Neuron (in vitro differentiated cells): ENCODE results near the gene TMEM207.

Experiments
- H2AFZ ChIP-seq: one replicate; pipeline ENCODE4 v1.6.1; 2013; ENCODE audit warnings: low read depth, mild to moderate bottlenecking, inconsistent platforms, low read length, moderate library complexity
- H3K27me3 ChIP-seq: one replicate; pipeline ENCODE4 v1.6.1; 2013; ENCODE audit warnings: low read length; ENCODE audit not compliant: insufficient read depth
- H3K36me3 ChIP-seq: one replicate; pipeline ENCODE4 v1.6.1; 2013; ENCODE audit warnings: low read length; ENCODE audit not compliant: insufficient read depth
- H3K4me1 ChIP-seq: one replicate; pipeline ENCODE4 v1.6.1; 2013; ENCODE audit warnings: low read length; ENCODE audit not compliant: insufficient read depth
- H3K4me3 ChIP-seq: 2 replicates; pipeline ENCODE4 v1.5.1; 2013; ENCODE audit warnings: mild to moderate bottlenecking, low read length, moderate library complexity
- H3K9me3 ChIP-seq: one replicate; pipeline ENCODE4 v1.6.1; 2013; ENCODE audit warnings: low read length

Gene TMEM207

DNA sequence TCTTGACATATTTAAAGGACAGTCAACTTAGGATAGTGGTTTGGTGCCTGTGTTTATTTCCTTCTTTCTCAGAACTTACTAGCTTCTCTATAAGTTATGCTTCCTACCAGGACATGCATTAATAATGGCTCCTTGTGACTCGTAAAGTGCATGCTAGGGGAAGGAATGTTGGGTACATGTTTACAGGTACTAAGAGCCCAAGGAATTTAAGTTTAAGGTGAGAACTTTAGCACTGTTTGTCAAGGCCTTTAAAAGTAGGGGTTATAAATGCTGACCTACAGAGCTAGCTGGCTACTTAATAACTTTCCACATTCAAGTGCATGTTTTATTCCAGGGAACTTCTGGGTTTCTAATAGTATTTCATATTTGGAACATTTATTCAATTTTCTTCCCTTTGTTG is at the start of gene TMEM207:
TSS of gene TMEM207 (minus strand) at position 101 of the 400 bp plus-strand sequence. CDS start at position 9, 92 bp downstream.
- H3K4me3 ChIP-seq = no peak within 1 kb of the TSS
- H3K27me3 ChIP-seq = no peaks in the 10 kb centered on the region
- no peaks in the 10 kb centered on the region for H3K4me1 ChIP-seq
- H2AFZ ChIP-seq = no peak within 1 kb of the TSS
- no peaks in the 10 kb centered on the region for H3K36me3 ChIP-seq
- H3K9me3 ChIP-seq = no peaks in the 10 kb centered on the region

DNA sequence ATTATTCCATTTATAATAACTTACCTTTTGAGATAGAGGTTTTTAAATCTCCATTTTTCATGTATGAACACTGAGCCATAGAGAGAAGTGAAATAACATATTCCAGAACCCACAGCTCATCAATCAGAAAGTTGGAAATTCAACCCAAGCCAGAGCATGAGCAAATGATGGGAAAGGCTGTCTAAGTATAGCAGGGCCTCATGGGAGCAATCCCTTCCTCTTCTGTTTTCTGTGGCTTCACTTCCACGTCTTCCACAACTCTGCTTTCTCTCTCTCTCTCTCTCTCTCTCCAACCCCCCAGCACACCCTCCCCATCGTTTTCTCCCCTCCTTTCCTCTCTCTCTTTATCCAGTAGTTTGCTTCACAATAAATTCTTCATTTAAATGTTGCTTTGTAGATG is 49.4 kb upstream of the TMEM207 start:
- H2AFZ ChIP-seq = no peak overlapping the region
- H3K27me3 ChIP-seq = no peaks in the 10 kb centered on the region
- H3K36me3 ChIP-seq = no peaks in the 10 kb centered on the region
- no peak overlapping the region for H3K4me3 ChIP-seq
- H3K9me3 ChIP-seq = no peaks in the 10 kb centered on the region
- H3K4me1 ChIP-seq = peaks cover 7% of the 10 kb centered on the region

GRCh38 chr3:190498293-190498692 is 48.6 kb upstream of the TMEM207 start:
- H3K27me3 ChIP-seq = no peaks in the 10 kb centered on the region
- no peaks in the 10 kb centered on the region for H3K36me3 ChIP-seq
- no peaks in the 10 kb centered on the region for H3K9me3 ChIP-seq
- peaks cover 7% of the 10 kb centered on the region for H3K4me1 ChIP-seq
- H2AFZ ChIP-seq = no peak overlapping the region
- no peak overlapping the region for H3K4me3 ChIP-seq

DNA sequence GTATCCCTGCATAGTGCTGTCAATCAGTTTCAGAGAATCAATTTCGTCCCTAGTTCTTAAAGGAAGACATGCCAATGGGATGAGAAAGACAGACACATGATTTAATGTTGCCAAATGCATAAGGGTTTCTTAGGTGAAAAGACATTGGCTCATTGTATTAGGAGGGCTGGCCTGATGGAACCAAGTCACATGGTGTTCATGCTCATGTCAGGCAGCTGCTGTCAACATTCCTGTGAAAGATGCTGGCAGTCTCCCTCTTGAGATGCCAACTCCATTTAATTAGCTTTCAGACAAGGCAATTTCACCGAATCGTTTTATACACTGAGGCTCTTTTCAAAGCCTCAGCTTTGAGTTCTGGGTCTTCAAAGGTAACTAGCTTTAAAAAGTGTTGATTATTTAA is 48.1 kb upstream of the TMEM207 start:
- Histone ChIP-seq H2AFZ (no peak overlapping the region), H3K27me3 (no peaks in the 10 kb centered on the region), H3K4me3 (no peak overlapping the region), H3K36me3 (no peaks in the 10 kb centered on the region), H3K9me3 (no peaks in the 10 kb centered on the region), H3K4me1 (peaks cover 7% of the 10 kb centered on the region)

DNA sequence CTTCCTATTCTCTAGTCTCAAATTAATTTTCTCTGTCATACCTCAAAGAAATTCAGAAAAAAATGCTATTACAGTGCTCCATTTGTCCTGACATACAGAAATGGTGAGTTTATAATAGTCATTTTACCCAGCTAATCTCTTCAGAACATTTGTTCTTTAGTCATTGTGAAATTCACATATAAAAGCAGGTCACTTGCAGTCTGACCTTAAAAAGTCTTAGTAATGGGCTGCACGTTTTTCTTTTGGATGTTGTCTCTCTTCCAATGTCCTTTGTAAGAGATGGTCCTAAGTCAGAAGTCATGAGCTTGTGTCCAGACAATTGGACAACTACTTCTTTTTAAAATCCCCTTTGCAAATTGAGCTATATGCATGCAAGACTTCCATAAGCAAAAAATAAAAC is 47.2 kb upstream of the TMEM207 start:
- Histone ChIP-seq H3K4me1 (peaks cover 7% of the 10 kb centered on the region), H3K4me3 (no peak overlapping the region), H2AFZ (no peak overlapping the region), H3K36me3 (no peaks in the 10 kb centered on the region), H3K27me3 (no peaks in the 10 kb centered on the region), H3K9me3 (no peaks in the 10 kb centered on the region)

DNA sequence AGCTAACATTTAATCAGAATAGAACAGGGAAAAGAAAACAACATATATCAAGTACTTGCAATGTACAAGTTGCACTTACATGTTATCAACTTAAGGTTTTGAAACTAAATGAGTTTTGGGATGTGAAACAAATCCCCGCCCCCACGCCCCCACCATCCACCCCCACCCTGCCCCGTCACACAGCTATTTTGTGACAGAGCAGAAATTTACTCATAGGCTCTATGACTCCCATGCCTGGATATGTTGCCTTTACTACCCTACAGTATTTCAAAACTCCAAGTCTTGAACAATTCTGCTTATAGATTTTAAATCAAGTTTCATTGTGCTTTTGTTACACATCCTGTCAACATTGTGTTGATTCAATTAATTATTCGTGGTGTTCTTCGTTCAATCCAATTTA is 46.1 kb upstream of the TMEM207 start:
- Histone ChIP-seq H2AFZ (no peak overlapping the region), H3K27me3 (no peaks in the 10 kb centered on the region), H3K4me3 (no peak overlapping the region), H3K36me3 (no peaks in the 10 kb centered on the region), H3K4me1 (peaks cover 7% of the 10 kb centered on the region), H3K9me3 (no peaks in the 10 kb centered on the region)

DNA sequence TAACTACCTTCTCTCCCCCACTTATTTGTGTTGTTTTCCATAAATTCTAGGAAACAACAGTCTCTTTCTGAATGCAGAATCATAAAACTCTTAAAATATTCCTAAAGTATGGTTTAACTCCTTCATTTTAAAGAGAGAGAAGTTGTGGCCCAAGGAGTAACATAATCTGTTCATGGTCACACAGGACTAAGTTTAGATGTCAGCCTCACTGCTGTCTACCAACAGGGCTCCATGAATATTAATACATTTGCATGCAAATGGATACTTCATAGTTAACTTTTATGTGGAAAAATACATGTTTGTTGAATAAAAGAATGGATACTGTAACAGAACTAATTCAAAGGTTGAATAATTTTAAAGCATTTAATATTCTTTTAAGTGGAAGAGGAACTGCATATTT is 45.7 kb upstream of the TMEM207 start:
- H2AFZ ChIP-seq = no peak overlapping the region
- H3K36me3 ChIP-seq = no peaks in the 10 kb centered on the region
- no peak overlapping the region for H3K4me3 ChIP-seq
- peaks cover 7% of the 10 kb centered on the region for H3K4me1 ChIP-seq
- no peaks in the 10 kb centered on the region for H3K27me3 ChIP-seq
- H3K9me3 ChIP-seq = no peaks in the 10 kb centered on the region

- no peak overlapping the region for H2AFZ ChIP-seq
- no peaks in the 10 kb centered on the region for H3K27me3 ChIP-seq
- H3K36me3 ChIP-seq = no peaks in the 10 kb centered on the region
- H3K4me1 ChIP-seq = peaks cover 7% of the 10 kb centered on the region
- H3K4me3 ChIP-seq = no peak overlapping the region
- H3K9me3 ChIP-seq = no peaks in the 10 kb centered on the region
Measured at GRCh38 chr3:190494907-190495306, 45.2 kb upstream of the TMEM207 start.

DNA sequence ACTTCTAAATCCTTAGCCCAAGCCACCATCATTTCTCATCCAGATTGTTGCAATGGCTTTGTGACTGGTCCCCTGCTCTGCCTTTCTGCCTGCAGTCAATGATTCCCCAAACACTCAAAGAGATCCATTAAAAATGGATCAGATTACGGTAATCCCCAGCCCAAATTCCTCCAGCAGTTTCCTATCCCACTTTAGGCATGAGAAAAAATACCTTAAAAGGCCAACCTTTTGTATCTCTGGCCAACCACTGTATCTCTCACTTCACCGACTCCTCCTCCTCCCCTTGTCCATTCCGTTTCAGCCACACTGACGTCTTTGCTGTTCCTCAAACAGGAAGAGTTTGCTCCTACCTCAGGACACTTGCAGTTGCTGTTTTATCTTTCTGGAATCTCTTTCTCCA is 43.3 kb upstream of the TMEM207 start:
- Histone ChIP-seq H3K4me3 (no peak overlapping the region), H2AFZ (no peak overlapping the region), H3K9me3 (no peaks in the 10 kb centered on the region), H3K4me1 (peaks cover 7% of the 10 kb centered on the region), H3K27me3 (no peaks in the 10 kb centered on the region), H3K36me3 (no peaks in the 10 kb centered on the region)

GRCh38 chr3:190492129-190492528 is 42.4 kb upstream of the TMEM207 start:
- Histone ChIP-seq H3K4me1 (peaks cover 7% of the 10 kb centered on the region), H3K4me3 (no peak overlapping the region), H3K36me3 (no peaks in the 10 kb centered on the region), H3K9me3 (no peaks in the 10 kb centered on the region), H3K27me3 (no peaks in the 10 kb centered on the region), H2AFZ (no peak overlapping the region)

DNA sequence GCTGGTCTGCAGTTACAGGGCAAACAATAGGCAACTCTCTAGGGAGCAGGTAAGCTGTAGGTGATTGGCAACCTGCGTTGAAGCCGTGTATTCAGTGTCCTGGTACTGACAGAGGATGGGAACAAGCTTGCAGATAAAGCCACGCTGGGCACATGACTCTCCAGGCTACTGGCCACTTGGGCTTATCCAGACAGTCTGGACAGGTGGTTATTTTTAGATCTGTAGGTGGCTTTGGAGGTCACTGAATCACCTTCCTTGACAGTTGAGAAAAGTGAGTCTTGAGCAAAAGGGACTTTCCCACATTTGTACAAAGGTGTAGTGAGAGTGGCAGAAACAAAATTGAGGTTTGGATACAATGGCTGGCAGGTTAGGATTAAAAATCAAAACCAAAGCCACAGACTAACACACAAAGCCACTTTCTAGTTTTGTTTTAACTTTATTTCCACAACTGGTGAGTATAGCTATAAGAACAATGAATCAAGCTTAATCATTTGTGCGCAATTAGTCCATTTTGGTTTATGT is 41.9 kb upstream of the TMEM207 start:
- Histone ChIP-seq H3K4me1 (peaks cover 3% of the 10 kb centered on the region), H3K4me3 (no peak overlapping the region), H3K36me3 (no peaks in the 10 kb centered on the region), H3K9me3 (no peaks in the 10 kb centered on the region), H2AFZ (no peak overlapping the region), H3K27me3 (no peaks in the 10 kb centered on the region)

DNA sequence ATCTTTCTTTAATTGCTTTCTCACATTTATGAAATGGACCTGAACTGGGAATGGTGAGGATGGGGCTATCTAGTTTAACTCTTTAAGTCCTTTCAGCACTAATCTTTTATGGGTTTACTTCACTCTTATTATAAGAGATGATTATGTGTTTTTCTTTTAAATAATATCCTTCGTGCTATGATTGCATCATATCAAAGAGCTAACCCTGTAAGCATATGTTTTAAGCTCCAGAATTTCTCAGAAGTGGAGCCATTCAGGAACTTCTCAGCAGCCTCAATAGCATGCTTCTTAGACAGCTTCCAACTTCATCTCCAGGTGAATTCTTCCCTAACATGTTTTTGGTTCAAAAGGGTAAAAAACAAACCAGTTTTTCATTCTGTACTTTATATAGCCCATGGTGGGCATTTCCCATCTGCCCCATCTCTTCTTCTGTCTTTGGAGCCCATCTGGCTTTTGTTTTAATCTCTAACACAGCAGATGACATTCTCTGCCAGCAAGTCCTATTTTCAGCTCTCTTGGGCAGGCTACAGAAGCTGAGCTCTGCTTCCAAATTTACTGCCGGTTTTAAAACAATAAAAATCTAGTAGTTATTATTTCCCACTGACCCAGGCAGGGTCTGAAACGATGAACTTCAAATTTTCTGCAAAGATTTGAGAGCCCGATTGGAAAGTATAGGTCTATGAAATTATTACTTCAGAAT is 37.4 kb upstream of the TMEM207 start:
- H3K4me3 ChIP-seq = no peak overlapping the region
- no peak overlapping the region for H2AFZ ChIP-seq
- H3K9me3 ChIP-seq = no peaks in the 10 kb centered on the region
- H3K4me1 ChIP-seq = no peaks in the 10 kb centered on the region
- H3K36me3 ChIP-seq = no peaks in the 10 kb centered on the region
- H3K27me3 ChIP-seq = no peaks in the 10 kb centered on the region

DNA sequence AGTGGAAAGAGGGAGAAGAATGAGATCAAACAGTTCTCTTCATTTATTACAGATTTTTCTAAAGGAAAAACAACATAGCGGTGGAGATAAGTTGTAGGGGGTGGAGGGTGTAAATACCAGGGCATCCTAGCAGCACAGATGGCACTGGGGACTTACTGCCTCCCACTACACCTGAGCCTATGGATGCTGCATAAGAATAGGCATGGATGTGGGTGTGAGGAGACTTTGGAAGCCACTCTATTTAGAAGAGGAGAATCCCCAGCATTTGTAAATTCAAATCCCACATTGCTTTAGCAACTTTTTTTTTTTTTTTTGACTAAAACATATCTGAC is 36.8 kb upstream of the TMEM207 start:
- Histone ChIP-seq H3K27me3 (no peaks in the 10 kb centered on the region), H3K36me3 (no peaks in the 10 kb centered on the region), H3K9me3 (no peaks in the 10 kb centered on the region), H2AFZ (no peak overlapping the region), H3K4me1 (no peaks in the 10 kb centered on the region), H3K4me3 (no peak overlapping the region)
